ENCODE data around the gene NUDT3. TPM values are rescaled to one million over a fixed set of nuclear protein-coding genes. Genes with fewer than 3 reads are reported as not detected.

NUDT3 gene
- total RNA-seq, 2 donors from 2014 or later: 19.5 to 21.9 TPM

DNA sequence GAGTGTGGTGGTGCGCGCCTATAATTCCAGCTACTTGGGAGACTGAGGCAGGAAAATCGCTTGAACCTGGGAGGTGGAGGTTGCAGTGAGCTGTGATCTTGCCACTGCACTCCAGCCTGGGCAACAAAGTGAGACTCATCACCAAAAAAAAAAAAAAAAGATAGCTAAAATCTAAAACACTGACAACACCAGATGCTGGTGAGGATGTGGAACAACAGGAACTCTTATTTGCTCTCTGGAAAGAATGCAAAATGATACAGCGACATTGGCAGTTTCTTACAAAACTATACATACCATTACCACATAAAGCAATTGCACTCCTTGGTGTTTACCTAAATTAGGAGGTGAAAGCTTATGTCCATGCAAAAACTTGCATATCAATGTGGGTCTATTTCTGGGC lies 80.2 kb downstream of the NUDT3 start:
- intact Hi-C loops (cut with DNase I, micrococcal nuclease): no loop called here
- DNase-seq (no peak), ATAC-seq (no peak)

DNA sequence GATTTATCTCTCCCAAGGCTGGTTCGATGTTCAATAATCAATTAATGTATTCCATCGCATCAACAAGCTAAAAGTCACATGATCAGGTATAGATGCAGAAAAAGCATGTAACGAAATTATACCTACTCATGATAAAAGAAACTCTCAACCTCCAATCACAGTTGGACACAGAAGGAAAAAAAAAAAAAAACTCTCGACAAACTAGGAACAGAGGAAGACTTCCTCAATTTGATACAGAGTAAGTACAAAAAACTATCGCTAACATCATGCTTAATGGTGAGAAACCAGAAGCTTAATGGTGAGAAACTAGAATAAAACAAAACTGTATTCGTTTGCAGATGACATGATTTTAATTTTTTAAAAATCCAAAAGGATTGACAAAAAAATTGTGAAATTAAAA lies 81.7 kb downstream of the NUDT3 start:
- ATAC-seq: no peak
- no peak for DNase-seq
- intact Hi-C loops (cut with DNase I, micrococcal nuclease): no loop called here

DNA sequence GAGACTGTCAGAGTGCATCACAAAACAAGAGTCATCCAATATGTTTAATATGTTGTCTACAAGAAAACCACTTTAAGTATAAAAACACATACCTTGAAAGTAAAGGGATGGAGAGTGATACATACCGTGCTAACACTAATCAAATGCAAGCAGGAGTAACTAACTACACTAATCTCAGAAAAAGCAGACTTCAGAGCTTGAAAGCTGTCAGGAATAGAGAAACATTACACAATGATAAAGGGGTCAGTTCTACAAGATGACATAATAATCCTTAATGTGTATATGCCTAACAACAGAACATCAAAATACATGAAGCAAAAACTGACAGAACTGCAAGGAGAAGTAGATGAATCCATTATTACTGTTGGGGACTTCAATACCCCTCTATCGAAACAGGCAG lies 84.0 kb downstream of the NUDT3 start:
- no peak for ATAC-seq
- DNase-seq: no peak
- intact Hi-C loops (cut with DNase I, micrococcal nuclease): no loop called here

DNA sequence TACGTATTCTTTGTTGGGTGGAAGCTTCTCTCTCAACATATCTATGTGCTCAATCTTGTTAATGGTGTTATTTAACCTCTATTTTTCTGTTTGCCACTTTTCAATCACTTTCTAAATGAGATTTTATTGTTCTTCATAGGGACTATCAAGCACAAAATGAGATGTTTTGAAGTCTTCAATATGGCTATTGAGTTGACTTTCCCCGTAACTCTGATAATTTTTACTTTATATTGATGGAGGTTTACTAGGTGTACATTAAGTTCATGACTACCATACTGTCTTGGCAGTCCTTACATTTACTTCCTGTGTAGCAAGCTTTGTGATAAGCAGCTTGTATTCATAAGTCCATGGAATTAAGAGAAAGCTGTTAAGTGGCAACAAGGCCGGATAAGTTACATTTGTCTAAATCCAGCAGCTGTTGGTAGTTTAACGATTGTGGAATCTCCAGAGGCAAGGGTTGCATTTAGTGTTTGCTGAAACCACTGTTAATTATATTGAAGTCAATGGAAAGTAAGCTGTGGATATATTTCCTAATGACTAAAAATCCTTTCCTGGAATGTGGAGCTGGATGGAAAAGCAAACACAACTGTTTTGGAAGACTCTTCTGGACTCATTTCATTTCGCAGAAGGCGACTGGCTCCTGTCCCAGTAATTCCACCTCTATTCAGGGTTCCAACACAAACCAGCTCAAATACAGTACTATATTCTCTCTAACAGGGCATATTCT lies 86.3 kb downstream of the NUDT3 start:
- no peak for ATAC-seq
- no peak for DNase-seq

DNA sequence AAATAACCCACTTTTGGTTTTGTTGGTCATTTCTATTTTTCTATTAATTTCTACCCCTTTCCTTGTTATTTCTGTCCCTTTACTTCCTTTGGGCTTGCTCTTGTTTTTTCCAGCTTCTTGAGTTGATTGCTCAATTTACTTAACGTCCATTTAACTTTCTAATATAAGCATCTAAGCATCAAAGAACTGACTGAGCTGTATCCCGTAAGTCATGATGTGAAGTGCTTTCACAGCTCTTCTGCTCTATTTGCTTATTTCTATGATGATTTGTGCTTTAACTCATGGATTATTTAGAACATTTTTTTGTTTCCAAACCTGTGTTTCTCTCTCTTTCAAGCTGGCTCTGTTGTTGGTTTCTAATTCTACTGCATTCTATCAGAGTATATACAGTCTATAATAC lies 87.0 kb downstream of the NUDT3 start:
- DNase-seq: no peak
- intact Hi-C loops (cut with DNase I, micrococcal nuclease): no loop called here
- ATAC-seq: no peak

More for the DNA sequence above, 86.3 kb downstream of the NUDT3 start:
- intact Hi-C loops (cut with DNase I, micrococcal nuclease): no loop called here

DNA sequence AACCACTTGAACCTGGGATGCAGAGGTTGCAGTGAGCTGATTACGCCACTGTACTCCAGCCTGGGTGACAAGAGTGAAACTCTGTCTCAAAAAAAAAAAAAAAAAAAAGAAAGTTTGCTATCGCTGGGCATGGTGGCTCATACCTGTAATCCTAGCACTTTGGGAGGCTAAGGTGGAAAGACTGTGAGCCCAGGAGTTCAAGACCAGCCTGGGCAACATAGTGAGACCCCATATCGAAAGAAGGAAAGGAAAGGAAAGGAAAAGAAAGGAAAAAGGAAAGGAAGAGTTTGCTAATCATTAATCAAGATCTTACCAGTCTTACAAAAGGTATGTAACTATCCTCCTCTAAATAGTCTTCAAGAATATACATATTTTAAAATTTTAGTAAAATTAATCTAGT lies 88.3 kb downstream of the NUDT3 start:
- DNase-seq: no peak
- intact Hi-C loops (cut with DNase I, micrococcal nuclease): no loop called here
- ATAC-seq: no peak

DNA sequence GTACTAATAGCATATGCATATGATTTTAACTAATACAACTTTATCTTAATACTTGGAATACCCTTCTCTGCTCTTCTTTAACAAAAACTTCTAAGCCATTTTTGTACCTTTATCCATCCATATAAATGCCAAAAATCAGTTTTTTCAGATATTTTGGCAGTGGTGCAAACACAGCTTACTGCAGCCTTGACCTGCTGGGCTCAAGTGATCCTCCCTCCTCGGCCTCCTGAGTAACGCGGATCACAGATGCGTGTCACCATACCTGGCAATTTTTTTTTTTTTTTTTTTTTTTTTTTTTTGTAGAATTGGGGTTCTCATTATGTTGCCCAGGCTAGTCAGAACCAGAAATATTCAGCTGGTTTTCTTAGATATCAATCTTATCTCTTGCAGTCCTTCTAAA lies 89.5 kb downstream of the NUDT3 start:
- intact Hi-C loops (cut with DNase I, micrococcal nuclease): no loop called here
- ATAC-seq (no peak), DNase-seq (no peak)

DNA sequence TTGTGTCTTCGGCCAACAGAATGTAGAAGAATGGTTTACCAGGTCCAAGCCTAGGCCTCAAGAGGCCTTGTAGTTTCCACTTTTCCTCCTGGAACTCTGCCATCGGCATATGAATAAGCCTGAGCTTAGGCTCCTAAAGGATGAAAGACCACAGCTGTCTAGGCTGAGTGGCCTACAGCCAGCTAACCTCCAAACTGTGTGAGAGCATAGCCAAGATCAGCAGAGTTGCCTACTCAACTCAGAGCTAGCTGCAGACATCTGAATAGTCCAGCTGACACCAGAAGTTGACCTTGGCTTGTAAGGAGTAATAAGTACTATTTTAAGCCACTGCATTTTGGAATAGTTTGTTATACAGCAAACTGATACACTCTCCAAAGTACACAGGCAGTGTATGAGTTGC lies 91.1 kb downstream of the NUDT3 start:
- intact Hi-C loops (cut with DNase I, micrococcal nuclease): no loop called here
- peak; percentile 15 for ATAC-seq
- DNase-seq: peak; percentile 21 to 35

DNA sequence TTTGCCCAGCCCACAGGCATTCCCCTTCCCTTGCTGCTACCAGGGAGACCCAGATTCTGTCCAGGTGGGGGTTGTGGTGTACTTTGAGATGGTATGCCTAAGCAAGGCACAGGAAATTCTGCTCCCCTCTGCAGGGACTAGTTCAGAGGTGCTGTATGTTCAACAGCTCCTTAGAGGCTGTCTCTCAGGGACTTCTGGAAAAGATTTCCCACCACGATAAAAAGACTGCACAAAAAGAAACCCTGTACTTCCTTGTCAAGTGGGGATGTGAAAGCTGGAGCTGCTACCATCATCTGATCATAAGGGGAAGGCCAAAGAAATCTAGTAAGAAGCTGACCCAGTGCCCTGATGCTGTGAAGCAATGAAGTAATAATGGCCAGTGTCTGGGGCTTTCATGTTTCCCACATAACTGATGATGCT lies 92.1 kb downstream of the NUDT3 start:
- DNase-seq (no peak), ATAC-seq (no peak)
- intact Hi-C loops (cut with DNase I, micrococcal nuclease): no loop called here

DNA sequence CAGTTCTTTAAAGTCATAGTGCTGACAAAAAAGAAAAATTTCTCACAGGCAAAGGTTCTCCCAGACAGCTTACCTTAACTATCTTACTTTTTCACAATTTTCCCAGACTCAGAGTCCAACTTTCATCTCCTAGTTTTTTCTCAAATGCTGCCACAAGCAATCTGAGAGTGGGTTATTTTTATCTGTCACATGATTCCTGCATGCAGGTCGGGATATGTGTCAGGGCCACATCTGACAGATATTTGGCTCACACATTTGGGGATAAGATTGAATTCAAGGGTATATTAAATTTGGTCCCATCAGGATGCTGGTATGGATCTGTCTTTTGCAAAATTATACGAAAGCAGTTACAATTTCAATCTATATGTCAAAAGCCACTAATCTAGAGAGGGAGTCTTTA lies 93.5 kb downstream of the NUDT3 start:
- intact Hi-C loops (cut with DNase I, micrococcal nuclease): no loop called here
- no peak for ATAC-seq
- DNase-seq: no peak

DNA sequence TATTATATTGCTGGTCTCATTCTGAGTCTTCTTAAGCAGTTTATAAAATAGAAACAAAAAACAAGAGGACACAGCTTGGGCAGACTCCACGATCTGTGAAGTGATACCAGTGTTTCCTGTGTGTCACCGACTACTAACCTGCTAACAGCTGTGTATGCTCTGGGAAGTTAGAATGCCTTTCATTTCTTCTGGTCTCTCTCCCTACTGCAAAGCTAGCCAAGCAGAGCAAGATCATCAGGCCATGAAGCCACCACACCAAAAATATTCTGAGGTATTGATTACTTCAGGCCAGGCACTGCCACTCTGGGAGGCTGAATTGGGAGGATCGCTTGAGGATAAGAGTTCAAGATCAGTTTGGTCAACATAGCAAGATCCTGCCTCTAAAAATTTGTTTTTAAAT lies 96.7 kb downstream of the NUDT3 start:
- no peak for ATAC-seq
- intact Hi-C loops (cut with DNase I, micrococcal nuclease): no loop called here
- DNase-seq: no peak

DNA sequence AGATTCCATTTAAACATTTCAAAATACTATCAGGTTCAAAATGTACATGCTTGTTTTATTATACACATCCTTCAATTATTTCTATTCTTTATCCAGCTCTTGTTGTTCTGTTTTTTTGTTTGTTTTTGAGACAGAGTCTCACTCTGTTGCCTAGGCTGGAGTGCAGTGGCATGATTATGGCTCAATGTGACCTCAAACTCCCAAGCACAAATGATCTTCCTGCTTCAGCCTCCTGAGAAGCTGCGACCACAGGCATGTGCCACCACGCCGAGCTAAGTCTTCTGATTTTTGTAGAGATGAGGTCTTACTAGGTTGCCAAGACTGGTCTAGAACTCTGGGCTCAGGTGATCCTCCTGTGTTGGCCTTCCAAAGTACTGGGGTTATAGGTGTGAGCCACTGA lies 99.5 kb downstream of the NUDT3 start:
- ATAC-seq: no peak
- intact Hi-C loops (cut with DNase I, micrococcal nuclease): no loop called here
- no peak for DNase-seq

DNA sequence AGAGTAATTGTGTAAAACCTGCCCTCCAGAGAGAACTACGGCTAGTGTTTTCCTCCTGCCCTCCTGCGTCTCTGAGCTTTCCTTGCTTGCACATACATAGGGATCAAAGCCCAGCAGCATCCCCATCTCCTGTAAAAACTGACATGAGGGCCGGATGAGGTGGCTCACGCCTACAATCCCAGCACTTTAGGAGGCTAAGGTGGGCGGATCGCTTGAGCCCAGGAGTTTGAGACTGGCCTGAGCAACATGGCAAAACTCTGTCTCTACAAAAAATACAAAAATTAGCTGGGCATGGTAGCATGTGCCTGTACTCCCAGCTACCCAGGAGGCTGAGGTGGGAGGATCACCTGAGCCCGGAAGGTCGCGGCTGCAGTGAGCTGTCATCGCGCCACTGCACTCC lies 103.3 kb downstream of the NUDT3 start:
- no peak for DNase-seq
- intact Hi-C loops (cut with DNase I, micrococcal nuclease): no loop called here
- no peak for ATAC-seq

DNA sequence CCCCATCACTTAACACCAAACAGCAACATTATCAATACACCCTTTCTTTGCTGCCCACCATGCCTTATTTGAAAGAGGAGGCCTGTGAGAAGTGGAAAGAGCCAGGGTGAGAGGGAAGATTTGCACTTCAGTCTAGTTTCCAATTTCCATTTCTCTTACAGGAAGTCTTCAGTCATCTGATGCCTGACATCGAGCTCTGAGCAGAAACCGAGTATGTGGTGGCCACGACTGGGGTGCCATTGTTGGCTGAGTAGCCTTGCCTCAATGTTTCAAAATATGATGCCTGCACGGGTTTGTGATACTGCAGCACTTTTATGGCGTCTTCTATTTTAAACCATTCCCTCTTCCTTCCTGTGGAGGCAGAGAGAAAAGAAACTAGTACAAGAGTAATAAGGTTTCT lies 103.9 kb downstream of the NUDT3 start:
- intact Hi-C loops (cut with DNase I, micrococcal nuclease): no loop called here
- no peak for ATAC-seq
- DNase-seq: no peak

DNA sequence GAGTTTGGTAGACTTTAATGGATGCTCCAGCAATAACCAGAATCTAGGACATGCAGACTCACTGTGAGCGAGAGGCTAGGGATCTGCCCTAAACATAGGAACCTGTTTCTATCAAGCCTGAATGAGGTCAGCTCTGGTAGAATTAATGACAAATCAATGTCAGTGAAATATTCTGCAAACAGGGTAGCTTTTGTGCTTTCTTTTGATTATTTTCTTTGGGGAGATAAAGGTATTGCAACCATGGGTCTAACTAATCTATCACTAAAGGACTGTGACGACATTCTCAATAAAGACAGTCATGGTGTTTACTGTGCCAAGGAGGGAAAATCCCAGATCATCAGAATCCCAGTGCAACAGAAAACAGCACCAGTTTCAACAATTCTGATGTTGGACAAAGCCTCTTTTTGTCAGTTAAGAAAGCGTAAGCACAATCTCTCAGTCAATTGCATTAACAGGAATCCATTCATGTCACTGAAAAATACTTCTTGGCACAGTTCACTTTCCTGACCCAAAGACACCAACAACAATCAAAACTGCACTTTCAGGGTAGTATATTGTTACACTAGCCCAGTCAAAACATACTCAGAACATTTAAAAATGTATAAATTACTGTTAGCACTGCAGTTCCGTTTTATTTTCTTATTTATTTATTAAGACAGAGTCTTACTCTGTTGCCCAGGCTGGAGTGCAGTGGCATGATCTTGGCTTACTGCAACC lies 106.9 kb downstream of the NUDT3 start:
- no peak for ATAC-seq
- DNase-seq: no peak
- intact Hi-C loops (cut with DNase I, micrococcal nuclease): no loop called here

DNA sequence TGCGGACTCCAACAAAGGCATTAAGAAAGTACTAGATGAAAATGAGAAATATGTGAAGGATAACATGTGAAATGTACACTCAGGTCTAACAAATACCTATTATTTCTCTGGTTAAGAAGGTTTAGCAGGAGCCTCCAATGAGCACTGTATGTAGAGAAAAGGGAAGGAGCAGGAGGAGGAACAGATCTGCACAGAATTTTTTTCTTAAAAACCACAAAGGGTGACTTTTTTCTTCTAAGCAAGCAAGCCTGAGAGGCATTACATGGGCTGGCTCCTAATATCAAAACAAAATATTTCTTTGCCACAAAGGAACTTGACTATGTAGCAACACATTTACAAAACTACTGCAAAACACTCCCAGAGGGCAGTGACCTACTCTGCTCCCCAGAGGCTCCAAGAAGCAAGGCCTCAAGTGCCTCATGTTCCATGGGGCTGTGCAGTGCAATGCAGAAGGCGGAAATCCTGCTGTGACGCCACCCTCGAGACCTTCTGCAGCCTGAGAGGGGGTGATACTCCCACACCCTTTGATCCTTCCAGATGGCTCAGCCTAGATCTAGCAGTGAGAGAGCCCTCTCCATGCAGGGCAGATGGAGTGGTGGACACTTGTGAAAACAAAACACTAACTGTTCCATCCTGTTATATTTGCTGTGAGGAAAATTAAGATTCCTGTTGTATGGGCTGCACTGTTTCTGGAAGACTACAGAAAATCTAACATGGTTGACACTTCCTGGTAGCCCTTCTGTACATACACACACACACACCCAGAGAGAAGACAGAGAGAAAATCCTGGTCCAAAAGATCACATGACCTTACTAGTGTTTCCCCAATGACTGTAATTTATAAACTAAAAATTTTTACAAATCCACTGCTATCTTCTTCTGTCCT lies 107.7 kb downstream of the NUDT3 start:
- intact Hi-C loops (cut with DNase I, micrococcal nuclease): no loop called here
- ATAC-seq (no peak), DNase-seq (peak; percentile 26 to 43)

DNA sequence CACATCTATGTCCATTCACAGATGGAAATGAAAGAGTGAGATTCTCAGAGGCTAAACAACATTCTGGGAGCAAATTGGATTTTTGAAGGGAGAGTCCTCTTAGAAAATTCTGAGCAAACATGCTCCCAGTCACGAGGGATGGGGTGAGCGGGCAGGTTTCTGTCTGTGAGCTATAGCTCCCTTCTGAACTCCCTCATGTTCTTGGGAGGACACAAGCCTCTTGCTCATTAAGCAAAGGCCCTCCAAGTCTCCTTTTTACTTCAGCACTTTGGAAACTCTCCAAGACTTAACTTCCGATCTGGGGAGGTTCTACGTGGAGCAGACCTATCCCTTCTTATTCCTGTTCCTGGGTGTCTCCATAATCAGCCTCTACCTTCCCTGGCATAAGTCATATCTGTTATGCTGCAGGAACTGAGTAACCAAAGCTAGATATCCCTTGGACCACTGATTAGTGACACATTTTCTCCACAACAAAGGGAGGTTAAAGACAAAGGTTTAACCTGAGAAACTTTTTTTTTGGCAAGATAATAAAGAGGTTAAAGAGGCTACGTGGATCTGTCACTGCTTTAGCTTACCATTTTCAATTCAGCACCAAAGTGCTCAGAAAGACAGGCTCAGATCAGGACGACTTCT lies 110.7 kb downstream of the NUDT3 start:
- ATAC-seq (no peak), DNase-seq (no peak)
- intact Hi-C loops (cut with DNase I, micrococcal nuclease): no loop called here

DNA sequence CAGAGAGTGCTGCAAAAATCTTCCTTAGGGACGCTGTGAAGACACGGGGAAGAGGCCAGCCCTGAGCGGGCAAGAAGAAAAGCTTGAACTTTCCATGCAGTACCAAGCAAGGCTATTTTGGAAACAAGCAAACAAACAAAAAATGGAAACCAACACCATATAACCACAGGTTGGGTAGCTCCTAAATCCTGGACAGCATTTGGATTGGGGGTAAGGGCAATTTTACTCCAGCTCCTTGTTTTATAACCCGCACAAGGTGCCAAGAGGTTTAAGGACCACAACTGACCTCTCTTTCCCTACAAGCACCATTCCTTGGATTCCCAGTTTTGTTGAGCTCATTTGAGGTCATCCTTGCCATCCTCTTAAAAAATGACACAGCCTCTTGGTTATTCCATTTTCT lies 112.3 kb downstream of the NUDT3 start:
- intact Hi-C loops (cut with DNase I, micrococcal nuclease): no loop called here
- DNase-seq (no peak), ATAC-seq (no peak)

DNA sequence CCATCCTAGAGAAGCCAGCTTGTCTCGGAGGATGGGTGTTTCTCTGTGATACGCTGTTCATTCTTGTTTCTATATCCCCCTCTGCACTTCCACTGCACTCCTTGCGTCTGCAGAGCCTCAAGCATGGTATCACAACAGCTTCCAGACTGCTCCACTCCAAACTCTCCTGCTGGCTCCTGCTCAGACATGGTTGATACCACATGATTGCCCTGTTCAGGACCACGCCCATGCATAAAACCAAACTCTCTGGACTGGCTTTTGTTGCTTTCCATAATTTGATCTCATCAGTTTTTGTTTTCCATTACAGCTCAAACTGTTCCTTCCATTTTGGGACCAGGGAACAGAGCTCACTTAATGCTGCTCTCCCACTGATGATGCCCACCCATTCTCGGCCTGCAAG lies 113.6 kb downstream of the NUDT3 start:
- intact Hi-C loops (cut with DNase I, micrococcal nuclease): no loop called here
- DNase-seq: no peak
- peak; percentile 26 for ATAC-seq

DNA sequence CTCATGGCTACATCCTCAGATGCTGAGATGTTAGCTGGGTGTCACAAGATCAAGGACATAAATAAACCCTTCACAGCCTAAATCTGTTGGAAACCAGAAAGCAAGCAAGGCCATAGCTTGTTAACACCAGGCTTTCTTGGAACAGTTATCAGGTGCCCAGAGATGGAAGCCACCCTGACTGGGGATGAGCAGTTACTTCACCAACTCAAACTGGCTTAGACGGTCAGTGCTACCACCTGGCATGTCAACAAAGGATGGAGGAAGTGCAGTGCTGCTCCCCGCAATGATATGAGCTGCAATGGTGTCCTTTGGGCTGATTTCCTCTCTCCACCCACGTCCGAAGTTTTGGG lies 114.7 kb downstream of the NUDT3 start:
- ATAC-seq (no peak), DNase-seq (no peak)
- intact Hi-C loops (cut with DNase I, micrococcal nuclease): no loop called here

Measured in left colon (tissue), 2 donors.